GM19025 (cell line): Measurements from ENCODE around the gene TOLLIP.
"Not testable (repeated sequence)": the region's sequence is repeated elsewhere in the genome, so short reads cannot be mapped to it uniquely, and the experiment has no call there.

Experiments
- ATAC-seq: cut with Tn5 transposase; IDR thresholded peaks from one replicate; pipeline ENCODE4 v1.9.1; 2021; ENCODE audit warnings: mild to moderate bottlenecking, low read depth, moderate library complexity; ENCODE audit not compliant: unreplicated experiment

TOLLIP gene

DNA sequence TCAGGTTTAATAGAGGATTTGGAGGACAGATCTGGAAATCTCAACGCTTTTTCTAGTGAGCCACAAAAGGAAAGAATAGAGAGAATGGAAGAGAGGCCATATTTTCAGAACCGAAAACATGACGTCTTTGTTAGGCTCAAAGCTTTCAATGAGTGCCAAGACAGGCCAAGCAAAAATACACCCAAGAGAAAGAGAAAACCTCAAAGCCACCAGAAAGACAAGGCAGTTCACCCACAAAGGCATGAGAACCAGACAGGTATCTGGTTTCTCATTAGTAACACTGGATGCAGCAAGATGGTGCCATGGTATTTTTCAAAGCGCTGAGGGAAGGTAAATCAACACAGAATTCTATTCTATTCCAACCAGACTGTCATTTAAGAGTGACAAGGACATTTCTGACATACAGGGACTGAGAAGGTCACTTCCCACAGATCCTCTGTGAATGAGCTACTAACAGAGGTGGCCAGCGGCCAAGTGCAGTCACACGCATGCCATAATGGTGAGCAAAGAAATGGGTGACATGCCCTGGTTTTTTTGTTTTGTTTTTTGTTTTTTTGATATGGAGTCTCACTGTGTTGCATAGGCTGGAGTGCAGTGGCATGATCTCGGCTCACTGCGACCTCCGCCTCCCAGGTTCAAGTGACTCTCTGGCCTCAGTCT lies 41.9 kb downstream of the TOLLIP start:
- no peak for ATAC-seq

DNA sequence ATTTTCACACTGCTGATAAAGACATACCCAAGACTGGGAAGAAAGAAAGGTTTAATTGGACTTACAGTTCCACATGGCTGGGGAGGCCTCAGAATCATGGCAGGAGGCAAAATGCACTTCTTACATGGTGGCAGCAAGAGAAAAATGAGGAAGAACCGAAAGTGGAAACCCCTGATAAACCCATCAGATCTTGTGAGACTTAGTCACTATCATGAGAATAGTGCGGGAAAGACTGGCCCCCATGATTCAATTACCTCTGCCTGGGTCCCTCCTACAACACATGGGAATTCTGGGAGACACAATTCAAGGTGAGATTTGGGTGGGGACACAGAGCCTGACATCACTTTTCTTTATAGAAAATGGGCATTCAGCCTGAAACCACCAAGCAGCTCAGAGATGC lies 42.5 kb downstream of the TOLLIP start:
- ATAC-seq: not testable (repeated sequence)

DNA sequence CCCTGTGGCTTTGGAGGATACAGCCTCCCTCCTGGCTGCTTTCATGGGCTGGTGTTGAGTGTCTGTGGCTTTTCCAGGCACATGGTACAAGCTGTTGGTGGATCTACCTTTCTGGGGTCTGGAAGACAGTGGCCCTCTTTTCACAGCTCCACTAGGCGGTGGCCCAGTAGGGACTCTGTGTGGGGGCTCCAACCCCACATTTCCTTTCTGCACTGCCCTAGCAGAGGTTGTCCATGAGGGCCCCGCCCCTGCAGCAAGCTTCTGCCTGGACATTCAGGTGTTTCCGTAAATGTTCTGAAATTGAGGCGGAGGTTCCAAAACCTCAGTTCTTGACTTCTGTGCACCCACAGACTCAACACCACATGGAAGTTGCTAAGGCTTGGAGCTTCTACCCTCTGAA lies 44.0 kb downstream of the TOLLIP start:
- ATAC-seq: not testable (repeated sequence)

DNA sequence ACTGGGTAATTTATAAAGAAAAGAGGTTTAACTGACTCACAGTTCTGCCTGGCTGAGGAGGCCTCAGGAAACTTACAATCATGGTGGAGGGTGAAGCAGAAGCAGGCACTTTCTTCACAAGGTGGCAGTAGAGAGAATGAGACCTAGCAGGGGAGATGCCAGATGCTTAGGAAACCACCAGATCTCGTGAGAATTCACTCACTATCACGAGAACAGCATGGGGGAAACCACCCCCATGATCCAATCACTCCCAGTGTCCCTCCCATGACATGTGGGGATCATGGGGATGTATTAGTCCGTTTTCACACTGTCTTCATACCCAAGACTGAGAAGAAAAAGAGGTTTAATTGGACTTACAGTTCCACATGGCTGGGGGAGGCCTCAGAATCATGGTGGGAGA lies 45.0 kb downstream of the TOLLIP start:
- ATAC-seq: not testable (repeated sequence)

DNA sequence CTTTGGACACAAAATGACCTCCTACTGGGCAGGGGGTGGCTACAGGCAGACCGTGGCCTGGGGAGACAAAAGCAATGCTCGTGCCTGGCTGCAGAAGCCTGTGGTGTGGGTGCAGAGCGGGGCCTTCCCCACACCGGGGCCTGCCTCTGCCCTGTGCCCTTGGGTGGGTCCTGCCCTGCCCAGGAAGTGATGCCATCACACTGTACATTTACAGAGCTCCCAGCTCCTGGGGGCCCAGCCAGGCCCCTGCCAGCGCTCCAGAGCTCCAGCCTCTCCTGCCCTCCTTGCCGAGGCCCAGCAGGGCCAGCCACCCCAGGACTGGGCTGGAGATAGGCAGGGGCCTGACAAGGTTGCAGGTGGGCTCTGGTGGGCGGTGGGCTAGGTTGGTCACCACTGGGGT lies 46.4 kb downstream of the TOLLIP start:
- ATAC-seq: no peak

DNA sequence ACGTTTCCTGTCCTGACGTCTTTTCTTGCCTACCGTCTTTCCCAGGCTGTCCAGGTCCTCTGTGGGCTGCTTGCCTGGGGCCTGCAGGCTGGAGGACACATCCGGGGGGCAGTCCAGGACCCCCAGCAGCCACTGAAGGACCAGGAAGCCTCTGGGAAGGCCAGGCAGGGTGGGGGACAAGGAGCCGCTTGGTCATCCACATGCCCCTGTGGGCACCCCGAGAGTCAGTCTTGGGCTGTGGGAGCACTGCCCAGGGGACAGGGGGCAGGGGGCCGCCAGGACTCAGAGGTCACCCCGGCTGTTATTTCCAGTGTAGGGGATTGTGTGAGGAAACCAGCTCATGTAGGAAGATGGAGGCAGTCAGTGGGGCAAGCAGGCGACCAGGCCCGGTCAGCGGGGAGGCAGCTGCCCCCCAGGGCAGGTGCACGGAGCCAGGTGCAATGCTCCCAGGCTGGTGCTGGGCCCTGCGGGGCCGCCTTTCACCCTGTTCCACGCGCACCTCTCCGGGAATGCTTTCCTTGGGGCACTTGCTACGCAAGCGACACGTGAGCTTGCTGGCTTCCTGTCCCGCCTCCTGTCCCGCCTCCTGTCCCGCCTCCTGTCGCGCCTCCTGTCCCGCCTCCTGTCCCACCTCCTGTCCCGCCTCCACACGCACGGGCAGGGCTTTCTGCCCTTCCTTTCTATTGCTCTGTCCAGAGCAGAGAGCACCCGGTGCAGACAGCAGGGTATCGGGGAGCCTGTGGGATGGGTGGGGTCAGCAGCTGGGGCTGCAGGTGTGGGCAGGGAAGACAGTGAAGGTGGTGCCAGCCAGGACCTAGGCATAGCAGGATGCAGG lies 47.0 kb downstream of the TOLLIP start:
- no peak for ATAC-seq

DNA sequence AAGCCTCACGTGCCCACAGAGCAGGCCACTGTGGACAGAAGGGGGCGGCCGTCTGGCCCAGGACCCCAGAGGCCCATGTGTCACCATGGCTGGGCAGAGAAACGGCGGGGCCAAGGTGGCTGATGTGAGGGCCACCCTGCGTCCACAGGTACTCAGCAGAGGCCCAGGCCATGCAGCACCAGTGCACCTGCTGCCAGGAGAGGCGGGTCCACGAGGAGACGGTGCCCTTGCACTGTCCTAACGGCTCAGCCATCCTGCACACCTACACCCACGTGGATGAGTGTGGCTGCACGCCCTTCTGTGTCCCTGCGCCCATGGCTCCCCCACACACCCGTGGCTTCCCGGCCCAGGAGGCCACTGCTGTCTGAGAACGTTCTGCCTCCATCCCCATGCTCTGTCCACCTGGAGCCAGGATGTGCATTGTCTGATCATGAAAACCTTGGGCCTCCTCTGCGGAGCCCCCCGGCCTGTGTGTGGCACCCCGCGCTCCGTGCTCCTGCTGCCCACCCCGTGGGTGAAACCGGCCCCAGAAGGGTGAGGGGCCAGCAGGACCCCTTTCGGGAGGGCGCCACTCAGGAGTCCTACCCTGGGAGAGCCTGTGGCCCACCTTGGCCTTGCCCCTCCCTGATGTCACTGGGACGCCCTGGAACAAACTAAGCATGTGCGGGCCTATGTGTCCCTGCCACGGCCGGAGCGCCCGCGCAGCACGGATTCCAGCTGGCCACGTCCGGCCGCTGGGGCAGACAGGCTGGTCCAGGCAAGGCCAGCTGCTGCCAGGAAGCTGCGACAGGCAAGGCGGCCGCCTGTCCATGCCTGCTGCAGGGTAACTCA lies 48.0 kb downstream of the TOLLIP start:
- no peak for ATAC-seq

DNA sequence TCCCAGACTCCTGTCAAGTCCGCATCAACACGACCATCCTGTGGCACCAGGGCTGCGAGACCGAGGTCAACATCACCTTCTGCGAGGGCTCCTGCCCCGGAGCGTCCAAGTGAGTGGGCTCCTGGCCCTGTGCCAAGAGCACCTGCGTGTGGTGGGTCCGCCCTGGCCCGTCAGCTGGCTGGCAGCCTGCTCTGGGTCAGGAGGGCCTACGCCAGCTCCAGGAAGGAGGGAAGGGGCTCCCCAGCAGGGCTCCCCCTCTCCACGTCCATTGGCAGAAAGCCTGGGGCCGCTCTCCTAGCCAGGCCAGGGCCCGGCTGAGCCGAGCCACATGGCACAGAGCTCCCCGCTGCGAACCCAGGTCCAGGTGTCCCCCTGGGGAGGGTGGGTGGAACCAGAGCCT lies 48.8 kb downstream of the TOLLIP start:
- no peak for ATAC-seq

DNA sequence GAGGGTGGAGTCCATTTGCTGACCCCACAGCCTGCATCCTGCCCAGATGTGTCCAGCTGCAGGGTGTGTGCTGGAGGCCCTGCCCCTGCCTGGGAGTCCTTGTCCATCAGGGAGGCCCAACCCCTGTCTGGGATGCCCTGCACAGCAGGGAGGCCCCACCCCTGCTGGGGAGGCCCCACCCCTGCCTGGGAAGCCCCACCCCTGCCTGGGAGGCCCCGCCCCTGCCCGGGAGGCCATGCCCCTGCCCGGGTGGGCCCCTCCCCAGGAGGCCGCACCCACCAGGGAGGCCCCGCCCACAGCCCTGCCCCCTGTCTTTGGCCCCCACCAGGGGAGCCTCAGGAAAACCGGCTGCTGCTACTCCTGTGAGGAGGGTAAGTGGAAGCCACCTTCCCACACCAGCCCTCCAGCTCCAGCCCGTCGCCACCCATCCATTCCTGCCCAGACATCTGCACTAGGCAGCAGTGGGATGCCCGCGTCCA lies 49.4 kb downstream of the TOLLIP start:
- no peak for ATAC-seq

DNA sequence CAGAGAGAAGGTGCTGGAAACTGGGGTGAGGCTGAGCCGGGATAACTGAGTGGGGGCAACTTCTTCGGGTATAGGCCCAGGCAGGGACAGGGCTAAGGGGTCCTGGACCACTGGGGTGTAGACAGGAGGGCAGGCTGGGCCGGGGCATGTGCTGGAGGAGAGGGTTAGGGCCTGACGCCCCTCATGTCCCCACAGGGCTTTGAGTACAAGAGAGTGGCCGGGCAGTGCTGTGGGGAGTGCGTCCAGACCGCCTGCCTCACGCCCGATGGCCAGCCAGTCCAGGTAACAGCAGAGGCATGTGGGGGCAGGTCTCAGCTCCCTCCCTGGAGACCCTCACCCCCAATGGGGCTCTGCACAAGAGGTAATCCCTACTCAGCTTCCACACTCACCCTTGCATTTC lies 49.9 kb downstream of the TOLLIP start:
- ATAC-seq: no peak

DNA sequence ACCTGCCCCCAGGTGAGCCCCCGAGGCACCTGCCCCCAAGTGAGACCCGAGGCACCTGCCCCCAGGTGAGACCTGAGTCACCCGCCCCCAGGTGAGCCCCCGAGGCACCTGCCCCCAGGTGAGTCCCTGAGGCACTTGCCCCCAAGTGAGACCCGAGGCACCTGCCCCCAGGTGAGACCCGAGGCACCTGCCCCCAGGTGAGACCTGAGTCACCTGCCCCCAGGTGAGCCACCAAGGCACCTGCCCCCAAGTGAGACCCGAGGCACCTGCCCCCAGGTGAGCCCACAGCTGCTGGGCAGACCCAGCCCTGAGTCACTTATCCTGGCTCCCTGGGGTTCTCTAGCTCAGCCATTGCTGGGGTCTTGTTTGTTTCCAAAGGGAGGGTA lies 50.4 kb downstream of the TOLLIP start:
- no peak for ATAC-seq

DNA sequence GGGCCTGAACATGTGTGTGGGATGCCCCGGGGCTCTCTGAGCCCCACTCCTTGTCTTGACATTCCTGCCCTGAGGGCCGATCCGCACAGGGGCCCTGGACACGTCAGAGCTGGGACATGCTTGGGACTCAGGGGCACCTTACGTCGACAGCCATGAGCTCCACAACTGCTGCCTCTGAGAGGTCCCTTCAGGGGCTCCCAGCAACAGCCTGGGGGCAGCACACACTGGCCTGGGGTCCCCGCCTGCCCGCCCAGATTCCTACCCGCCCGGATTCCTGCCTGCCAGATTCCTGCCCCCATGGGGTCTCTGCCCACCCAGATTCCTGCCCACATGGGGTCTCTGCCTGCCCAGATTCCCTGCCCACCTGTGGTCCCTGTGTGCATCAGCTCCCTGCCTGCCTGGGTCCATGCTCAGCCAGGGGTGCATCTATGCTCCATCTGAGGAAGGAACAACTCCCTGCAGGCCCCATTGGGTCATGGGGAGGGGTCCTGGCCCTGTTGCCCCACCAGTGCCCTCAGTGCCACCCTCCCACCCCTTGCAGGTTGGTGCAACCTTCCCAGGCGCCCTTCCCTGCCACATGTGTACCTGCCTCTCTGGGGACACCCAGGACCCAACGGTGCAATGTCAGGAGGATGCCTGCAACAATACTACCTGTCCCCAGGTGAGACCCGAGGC lies 50.9 kb downstream of the TOLLIP start:
- ATAC-seq: no peak

DNA sequence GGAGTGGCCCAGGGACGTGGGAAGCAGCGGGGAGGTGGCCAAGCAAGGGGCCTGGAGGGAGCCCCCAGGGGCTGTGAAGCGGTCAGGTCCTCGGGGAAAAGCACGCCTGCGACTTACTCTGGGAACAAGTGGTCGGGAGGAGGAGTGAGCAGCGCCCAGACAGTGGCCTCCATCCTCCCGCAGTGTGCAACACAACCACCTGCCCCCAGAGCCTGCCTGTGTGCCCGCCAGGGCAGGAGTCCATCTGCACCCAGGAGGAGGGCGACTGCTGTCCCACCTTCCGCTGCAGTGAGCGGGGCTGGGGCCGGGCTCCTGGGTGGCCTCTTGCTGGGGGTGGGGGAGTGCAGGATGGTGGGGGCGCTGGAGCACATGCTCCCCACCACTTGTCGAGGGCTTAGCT lies 51.5 kb downstream of the TOLLIP start:
- ATAC-seq: no peak

DNA sequence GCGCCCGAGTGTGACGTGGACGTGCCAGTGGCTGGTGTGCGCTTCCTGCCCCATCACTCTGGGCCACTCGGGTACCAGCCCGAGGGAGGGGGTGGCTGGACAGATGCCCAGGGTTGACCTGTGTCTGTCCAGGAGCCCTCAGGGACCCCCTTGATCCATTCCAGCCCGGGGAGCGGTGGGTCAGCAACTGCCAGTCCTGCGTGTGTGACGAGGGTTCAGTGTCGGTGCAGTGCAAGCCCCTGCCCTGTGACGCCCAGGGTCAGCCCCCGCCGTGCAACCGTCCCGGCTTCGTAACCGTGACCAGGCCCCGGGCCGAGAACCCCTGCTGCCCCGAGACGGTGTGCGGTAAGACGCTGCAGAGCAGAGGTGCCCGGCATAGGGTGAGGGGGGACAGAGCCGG lies 52.1 kb downstream of the TOLLIP start:
- ATAC-seq: no peak

DNA sequence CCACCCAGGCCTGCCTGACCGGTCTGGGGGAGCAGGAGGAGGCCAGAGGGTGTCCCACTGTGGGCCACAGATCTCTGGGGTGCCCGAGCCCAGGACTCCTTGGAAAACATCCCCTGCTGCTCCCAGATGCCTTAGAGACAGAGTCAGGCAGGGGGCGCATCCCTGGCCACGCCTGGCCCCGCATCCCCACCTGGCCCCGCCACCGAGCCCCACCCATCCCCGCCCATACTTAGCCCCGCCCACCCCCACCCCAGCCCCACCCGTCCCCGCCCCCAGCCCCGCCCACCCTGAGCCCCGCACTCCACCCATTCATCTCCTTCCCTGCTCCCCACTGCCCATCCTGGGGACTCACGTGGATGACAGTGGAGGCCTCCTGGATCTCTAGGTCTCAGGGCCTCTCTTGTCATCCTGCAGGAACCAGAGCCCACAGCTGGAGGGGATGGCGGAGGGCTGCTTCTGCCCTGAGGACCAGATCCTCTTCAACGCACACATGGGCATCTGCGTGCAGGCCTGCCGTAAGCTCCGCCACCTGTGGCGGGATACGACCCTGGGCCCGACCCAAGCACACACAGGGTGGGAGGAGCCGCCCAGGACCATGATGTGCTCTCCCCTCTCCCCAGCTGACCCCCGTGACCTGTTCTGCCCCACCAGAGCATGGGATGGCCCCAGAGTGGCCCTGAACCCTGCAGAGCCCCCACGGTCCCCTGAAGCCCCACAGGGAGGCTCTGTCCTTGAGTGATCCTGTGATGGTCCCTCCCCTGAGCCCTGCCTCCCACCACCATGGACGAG lies 53.0 kb downstream of the TOLLIP start:
- no peak for ATAC-seq

DNA sequence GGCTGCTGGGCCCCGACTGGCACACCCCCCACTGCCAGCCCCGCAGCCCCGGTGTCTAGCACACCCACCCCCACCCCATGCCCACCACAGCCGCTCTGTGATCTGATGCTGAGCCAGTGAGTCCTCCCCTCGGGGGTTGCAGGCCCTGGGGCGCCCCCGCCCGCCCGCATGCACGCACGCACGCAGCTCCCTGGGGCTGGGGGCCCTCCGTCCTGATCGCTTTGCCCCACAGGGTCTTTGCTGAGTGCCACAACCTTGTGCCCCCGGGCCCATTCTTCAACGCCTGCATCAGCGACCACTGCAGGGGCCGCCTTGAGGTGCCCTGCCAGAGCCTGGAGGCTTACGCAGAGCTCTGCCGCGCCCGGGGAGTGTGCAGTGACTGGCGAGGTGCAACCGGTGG lies 54.3 kb downstream of the TOLLIP start:
- ATAC-seq: no peak

DNA sequence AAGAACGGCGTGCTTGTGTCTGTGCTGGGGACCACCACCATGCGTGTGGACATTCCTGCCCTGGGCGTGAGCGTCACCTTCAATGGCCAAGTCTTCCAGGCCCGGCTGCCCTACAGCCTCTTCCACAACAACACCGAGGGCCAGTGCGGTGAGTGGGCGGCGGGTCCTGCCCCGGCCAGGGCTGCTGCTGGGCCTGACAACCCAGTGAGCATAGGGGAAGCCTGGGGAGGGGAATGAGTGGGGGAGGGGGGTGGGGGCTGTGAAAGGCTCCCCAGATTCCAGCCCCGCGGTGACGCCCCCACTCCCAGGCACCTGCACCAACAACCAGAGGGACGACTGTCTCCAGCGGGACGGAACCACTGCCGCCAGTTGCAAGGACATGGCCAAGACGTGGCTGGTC lies 54.7 kb downstream of the TOLLIP start:
- ATAC-seq: no peak

DNA sequence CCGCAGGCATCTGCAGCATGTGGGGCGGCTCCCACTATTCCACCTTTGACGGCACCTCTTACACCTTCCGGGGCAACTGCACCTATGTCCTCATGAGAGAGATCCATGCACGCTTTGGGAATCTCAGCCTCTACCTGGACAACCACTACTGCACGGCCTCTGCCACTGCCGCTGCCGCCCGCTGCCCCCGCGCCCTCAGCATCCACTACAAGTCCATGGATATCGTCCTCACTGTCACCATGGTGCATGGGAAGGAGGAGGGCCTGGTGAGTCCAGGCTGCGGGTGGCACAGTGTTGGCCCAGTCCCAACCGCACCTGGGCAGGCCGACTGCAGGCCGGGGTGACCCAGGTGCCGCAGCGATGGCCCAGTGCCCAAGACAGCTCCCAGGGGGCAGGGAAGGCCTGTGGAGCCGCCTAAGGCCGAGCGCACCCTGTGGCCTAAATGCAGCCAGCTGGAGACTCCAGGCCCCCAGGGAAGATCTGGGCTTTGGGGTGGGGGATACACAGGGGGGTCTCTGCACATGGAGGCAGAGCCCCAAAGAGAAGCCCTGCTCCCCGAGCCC lies 55.3 kb downstream of the TOLLIP start:
- ATAC-seq: no peak

DNA sequence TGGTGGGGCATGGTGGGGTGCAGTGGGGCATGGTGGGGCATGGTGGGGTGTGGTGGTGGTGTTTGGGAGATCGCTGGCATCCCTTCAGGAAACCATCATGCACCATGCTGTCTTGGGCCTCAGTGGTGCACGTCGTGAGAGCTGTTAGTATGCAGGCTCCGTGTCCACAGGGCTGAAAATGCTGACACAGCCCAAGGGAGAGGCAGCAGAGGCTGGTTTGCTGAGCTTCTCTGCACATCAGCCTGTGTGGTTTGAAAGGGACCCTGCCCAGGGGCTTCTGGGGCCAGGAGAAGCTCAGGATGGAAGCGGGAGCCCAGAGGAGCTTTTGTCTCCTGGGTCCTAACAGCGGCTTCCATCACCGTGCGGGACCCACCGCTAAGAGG lies 56.3 kb downstream of the TOLLIP start:
- ATAC-seq: no peak
